Stimulated activated CD4-positive, alpha-beta T cell treated with anti-CD3 and anti-CD28 coated beads, Interleukin-12 subunit alpha, Interleukin-12 subunit beta, amount 100 ng/mL, for 48 hours (primary cell): ENCODE measurements around the gene ADAM12.

Experiments used
- DNase-seq, 3 donors: peaks; one replicate each; pipeline ENCODE4 v3.0.0-alpha.2; 2020; ENCODE audit warnings: low read depth in 2 of 3, low spot score in 1 of 3

Gene ADAM12

DNA sequence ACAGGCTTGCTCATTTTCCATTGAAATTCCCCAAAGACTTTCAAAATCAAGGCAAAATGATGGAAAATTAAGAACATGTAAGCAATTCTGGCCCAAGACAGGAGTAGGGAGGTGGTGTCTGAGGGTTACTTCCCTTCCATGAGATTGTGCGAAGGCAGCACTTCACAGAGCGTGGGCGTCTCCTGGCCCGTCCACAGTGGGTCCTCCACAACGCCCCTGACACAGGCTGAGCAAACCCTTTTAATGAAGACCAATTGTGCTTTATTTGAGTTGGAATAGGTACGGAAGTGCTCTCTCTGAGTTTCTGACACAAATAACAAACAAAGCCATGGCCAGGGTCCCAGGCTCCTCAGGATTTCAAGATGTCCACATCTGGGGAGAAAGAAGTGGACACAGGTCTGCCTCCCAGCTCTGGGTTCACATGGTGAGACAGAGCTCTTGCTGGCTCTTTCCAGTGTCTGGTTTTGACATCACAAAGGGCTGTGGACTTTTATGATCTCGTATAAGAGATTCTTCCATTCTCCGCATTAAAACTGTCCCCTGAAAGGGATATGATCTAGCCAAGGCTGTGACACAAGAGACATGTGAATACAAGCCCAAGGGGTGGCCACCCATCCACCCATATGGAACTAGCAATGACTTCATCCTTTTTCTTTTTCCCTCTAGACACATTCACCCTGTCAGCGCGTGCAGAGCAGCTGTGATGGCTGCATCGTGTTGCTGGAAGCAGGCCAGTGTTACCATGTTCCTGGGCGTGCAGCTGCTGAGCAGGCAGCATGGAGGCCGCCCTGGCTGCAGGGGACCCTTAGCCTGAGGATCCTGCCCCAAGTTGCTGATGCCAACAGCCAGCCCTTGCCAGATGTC, 145.6 kb downstream of the ADAM12 start:
- no peak for DNase-seq

DNA sequence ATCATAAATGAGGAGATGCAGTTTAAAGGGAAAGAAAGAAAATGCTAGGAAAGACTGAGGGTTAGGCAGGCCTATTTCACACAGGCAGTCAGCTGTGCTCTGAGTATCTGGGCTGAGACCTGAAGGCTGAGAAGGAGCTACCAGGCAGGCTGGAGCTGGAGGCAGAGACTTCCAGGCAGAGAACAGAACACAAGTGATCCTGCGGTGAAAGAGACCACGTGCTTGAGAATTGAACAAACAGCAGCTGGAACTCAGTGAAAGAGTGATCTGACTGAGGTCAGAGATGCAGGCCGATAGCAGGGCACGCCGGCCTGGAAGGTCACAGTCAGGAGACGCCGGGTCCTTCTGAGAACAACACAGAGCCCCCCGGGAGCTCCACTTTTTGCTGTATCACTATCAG, 147.8 kb downstream of the ADAM12 start:
- DNase-seq: no peak

DNA sequence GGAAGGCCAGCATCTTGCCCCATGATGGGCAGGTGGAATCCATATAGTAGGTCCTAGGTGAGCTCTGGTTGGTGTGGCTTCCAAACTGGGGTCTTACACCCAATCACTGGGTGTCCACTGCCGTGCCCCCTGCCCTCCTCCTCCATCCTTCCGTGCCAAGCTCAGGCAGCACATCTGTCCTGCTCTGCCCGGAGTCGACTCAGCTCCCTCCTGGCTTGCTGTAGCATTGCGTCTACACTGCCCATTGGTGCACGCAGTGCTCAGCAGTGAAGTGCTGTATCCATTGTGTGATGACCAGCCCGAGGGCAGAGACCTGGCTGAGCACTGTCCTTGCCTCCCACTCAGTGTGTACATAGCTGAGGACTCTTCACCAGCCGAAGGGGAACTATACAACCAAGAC, 148.4 kb downstream of the ADAM12 start:
- no peak for DNase-seq

DNA sequence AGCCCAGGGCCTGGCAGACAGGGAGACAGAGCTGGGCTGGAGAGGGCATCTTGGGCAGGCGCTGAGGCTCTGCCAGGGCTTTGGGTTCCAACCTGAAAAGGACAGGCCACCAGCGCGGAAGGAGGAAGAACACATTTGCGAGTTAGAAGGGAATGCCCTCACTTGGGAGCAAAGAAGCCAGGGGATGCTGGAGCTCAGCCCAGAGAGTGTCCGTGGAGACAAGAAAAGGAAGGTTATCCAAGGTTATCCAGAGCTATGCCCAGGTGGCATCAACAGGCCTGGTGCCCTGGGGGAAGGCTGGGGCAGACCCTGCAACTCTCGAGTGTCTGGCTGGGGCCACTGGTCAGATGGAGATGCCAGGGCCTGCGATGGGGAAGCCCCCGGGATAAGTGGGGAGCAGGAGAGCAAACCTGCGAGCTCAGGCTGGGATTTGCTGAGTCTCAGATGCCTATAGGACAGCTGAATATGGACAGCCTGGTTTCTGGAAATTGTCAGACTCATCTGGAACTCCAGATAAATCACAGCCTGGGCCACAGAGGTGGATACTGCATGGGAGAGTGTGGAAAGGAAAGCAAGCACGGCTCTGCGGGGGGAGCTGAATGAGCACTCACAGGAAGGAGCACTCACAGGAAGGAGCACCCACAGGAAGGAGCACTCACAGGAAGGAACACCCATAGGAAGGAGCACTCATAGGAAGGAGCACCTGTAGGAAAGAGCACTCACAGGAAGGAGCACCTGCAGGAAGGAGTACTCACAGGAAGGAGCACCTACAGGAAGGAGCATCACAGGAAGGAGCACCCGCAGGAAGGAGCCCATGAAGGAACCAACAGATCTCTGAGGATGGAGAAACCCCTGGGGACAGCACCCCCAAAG, 152.1 kb downstream of the ADAM12 start:
- no peak for DNase-seq

DNA sequence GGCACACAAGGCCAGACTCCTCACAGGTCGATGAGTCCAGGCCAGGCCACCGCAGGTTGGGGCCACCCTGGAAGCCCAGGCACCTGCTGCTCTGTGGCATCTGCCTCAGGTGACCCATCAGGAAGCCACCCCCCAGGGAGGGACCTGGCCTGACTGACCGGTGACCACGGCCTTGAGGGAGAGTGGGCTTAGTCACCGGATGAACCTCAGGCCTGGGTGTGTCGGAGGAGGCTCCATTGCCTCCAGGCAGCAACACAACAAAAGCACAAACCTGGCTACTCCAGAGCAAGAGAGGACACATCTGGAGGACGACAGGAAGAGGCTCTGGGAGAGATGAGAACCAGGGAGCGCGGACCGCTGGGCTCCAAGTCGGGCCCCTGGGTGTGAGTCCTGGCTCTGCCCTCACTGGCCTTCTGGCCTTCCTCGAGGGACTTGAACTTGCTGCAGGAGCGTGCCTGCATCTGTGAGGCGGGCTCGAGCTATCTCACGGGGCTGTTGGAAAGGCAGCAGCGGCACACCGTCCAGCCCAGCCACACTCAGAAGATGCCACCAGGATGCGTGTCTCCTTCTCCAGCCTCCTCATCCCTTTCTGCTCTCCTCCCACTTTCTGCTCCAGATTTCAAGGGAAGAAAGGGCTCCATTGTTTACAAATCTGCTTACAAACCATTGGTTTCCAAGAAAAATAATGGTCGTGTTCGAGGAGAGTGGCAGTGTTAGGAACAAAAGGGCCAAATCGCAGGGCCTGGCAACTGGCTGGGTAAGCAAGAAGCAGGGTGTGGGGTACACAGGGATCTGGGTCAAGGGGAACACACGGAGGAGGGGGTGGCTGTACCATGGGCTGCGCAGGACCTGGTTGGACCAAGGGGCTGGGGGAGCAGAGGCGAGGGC, 152.9 kb downstream of the ADAM12 start:
- no peak for DNase-seq

DNA sequence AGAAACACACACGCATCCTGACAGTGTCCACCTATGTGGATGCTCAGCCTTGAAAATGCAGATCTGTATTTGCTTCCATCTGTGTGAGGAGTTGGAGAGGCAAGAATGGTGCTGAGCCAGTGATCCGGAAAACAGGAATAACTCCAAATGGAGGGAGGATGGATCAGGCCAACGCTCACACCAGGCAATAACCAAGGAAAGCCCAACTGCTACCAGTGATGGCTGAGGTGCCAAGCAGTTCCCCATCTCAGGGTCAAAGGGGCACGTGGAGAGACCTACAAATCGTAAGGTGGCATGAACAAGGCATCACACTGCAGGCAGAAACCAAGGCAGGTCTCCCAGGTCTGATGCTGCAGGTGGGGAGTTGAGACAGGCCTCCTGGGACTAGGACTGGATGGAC, 153.6 kb downstream of the ADAM12 start:
- DNase-seq: no peak

DNA sequence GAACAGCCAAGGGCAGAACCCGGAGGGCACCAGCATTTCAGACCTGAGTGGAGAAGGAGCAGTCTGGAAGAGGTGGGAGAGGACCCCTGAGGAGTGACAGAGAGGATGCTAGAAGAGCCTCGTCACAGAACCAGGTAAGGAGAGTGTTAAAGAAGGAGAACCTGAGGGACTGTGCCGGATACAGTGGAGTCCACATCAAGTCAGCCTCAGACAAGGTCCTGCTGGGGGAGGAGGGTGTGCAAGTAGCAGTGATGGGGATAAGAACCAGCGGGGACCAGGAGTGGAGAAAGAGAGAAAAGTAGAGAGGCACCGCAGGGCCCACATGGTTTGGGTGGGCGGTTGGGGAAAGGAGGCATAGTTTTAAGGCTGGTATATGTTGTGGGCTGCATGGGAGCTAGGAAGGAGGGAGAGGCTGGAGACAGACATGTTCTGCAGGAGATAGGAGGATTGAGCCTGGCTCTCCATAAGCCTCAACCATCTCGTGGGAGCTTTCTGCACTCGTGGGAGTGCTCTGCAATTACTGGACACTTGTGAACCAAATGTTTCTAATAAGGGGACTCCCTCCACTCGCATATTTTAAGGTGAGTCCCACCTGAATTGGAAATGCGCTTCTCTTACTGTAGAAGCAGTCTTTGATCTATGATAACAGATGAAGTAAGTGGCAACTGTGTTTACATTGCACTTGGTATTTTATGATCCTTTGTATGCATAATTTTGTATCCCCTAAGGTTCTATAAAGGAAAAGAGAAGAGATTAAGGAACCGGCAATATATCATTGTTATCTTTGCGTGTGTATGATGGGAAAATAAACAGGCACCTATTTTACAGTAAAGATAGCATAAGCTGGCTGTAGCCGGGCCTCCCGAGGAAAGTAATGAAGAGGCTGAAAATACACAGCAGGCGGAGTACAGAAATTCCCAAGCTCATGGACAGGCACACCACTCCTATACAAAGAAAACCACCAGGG, 154.8 kb downstream of the ADAM12 start:
- DNase-seq: no peak

DNA sequence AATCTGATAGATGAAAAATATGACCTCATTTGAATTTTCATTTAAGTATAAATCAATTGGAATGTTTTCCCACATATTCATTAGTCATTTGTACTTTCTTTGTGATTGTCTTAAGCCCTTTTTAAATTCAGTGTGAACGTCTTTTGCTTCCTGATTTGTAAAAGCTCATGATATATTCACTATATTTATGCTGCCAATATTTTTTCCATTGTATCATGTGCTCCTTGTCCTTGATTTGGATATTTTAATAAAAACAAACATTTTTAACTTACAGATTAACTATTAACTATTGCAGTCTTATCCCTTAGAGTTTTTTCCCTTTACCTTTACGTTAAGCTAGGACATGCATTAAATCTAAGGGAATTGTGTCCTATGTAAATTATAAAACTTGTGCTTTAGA, 157.7 kb downstream of the ADAM12 start:
- no peak for DNase-seq

DNA sequence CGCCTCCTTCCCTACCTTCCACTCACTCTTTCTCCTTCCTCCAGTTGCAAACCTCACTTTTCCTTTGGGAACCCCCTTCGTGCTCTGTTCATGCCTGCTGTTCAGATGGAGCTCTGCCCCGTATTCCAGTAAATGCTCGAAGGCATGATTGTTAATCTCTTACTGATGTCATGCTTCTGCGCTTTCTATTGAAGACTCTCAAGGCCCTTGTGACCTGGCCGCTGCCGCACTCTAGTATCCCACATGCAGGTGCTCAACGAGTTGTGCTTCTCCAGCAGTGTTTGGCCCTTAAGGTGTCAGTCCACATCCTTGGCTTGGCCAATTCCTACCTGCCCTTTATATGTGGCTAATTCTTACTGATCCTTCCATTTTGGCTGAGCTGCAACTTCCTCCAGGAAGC, 158.6 kb downstream of the ADAM12 start:
- no peak for DNase-seq

DNA sequence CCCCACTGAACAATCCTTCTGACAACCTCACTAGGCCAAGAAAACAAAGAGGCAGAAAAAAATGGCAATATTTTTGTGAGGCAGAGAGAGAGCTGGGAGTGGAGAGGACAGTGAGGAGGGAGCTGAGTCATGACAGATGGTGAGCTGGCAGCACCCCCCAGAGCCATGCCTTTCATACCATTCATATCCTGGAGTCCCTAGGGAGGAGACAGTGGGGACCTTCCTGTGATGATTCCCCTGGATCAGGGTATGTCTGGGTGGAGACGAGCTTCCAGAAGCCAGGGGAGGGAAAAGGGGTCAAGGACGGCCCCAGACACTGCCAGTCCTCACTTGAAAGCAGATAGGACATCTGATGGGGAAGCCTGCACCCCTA, 160.5 kb downstream of the ADAM12 start:
- no peak for DNase-seq

DNA sequence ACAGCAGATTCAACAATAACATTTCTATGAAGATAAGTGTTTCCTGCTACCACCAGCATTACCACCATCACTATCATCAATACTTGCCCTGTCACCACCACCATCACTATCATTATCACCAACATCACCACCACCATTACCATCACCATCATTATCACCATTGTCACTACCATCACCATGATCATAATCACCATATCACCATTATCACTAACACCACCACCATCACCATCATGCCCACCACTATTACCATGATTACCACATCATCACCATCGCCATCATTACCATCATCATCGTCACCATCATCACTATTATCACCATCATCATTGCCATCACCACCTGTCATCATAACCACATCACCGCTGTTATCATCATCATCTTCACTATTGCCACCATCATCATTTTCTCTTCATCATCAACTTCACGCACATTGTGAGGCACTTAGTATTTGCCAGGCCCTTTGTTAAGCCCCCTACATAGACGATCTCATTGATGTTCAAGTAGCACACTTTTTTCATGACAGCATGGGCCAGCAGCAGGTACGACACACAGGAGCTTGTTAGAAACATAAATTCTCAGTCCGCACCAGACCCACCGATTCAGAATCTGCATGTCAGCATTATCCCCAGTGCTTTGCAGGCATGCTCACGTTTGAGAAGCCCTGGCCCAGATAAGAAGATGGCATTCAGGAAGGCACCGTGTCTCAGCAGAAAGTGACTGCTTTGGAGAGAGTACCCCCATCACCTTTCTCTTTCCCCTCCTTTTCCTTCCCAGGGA, 161.1 kb downstream of the ADAM12 start:
- DNase-seq: no peak

DNA sequence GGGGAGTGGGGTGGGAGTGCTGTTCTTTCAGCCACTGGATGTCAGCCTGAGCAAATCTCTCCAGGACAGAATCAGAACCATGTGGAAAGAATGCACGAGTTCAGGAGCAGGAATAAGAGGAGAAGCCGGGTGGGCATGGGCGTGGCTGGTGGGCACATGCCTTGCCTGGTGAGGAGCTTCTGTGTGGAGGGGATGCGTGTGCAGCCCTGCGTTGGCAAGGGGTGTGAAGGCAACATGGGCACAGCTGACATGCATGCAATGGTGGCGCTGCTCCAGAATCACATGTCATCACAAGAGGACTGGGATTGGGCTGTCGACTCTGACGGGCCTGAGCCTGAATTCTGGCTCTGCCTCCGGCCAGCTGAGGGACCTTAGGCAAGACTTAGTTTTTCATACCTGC, 162.1 kb downstream of the ADAM12 start:
- no peak for DNase-seq

DNA sequence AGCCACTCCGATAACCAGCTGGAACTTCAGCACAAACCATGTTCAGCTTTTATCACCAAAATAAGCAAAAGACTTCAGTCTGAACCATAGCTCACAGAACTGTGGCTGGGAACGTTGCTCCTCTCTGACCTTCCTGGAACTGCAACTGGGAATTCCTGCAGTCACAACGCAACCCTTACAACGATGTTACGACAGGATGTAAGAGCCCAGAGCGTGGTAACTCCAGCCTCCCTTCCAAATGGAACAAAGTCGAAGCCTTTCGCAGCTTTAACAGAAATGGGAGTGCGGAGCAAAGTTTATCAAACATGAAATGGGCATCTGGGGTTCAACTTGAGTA, 162.6 kb downstream of the ADAM12 start:
- no peak for DNase-seq

DNA sequence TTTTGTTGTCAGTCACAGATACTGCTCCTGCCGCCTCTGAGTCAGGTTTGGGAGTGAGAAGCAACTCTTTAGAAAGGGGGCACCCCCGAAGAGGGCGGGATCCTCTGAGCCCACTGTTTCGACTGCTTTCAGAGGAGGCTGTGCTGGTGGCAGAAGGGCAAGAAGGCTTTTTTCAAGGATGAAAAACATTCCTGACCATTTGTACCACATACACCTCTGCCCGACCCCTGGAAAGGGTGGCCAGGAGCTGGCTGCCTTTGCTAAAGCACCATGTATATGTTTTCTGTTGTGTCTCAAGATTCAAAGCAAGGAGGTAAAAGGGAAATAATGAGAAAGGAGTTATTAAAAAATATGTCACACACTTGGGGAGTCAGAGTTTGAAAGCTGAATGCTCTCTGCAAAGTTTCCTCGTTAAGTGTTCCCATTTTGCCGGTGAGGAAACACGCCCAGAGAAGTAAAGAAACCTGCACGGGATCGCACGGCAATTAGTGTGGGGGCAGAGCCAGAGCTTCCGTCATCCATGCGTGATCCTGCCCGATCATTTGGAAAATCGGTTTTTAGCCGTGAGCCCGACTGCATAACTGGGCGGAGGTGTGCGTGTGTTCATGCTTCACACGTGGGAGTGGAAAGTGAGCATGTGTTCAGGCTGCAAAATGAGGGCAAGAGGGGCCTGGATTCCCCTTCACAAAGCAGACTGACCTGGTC, 163.2 kb downstream of the ADAM12 start:
- DNase-seq: no peak

DNA sequence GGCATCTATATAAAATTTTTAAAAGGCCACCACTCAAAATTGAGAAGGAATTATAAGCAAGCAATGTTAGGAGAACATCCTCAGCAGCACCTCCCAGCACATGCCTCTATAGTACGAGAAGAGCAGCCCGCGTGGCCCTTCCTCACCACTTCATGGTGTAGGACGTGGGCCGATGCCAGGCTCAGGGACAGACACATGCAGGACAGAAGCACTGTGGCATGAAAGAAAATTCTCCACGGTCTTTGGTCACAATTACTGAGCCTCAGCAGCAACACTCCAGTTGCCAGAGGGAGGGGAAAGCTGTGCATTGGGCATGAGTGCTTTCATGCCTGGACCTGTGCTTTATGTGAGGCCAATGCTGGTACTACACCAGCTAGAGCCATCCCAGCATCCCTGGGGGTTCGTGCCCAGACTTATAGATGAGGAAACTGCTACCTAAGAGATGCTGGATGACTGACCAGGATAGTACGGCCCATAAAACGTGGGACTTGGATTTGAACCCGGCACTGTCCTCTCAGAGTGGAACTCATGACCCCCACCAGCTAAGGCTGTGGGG, 164.7 kb downstream of the ADAM12 start:
- DNase-seq: no peak

DNA sequence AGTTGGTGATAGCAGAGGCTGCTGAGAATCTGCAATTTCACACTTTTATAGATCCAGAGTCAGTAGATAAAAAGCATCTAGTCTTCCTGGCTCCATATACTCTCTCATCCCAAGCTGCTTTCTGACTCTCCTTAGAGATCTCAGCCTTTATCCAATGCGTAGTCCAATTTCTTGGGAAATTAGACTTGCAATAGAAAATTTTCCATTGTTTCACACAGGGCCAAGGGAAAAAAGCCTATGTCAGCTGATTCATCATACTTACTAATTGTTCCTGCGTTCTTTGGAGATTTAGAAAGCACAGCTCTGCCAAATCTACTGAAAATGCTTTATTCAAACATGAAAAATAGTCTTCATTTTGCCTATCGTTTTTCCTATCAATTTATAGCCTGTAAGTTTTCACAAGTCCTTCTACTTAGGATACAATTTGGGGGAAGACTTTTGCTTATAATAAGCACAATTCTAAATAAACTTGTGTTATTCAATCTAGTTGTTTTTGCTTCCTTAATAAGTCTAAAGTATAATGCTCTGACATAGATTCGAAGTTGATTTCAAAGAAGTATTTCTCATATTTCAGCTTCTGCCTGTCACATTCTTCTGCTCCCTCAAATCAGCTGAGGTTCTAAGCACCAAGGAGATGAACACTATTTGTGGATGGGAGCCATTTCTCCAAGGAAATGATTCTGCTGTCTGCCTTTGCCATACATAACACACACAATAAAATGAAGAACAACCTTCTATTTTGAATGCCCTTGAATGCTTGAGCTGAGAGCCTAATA, 165.4 kb downstream of the ADAM12 start:
- DNase-seq: no peak

DNA sequence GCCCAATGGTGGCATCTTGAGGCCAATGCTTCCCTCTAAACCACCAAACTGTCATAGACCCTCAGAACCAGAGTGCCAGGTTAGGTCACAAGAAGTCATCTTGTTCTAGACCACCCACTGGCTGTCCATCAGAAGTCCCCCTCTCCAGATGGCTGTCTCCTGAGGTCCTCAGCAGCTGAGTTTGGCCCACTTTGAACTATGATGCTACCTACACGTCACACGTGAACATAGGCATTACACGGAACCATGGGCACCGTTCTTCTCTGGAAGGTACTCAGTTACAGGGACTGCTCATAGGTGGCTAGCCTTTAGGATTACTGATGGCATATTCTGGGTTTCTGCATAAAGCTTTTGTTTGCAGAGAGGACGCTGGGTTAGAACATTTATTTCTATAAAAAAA, 166.4 kb downstream of the ADAM12 start:
- no peak for DNase-seq
